ENCODE data around the gene FSTL4. TPM values are rescaled to one million over a fixed set of nuclear protein-coding genes. Genes with fewer than 3 reads are reported as not detected.
A peak's percentile ranks its signal among the peaks of the same experiment; 100 is the strongest.

FSTL4 gene
- polyA plus RNA-seq, 1 of the 3 experiments (the other 2 are of a cell fraction) = not detected

- Histone ChIP-seq H3F3A (replicated peaks; ENCODE audit: insufficient read depth) (no peaks in the 10 kb centered on the region), H3K27ac (ENCODE audit: low read depth in 2 of 2, low read length in 1 of 2) (no peak overlapping the region), H3K4me2 (no peak overlapping the region), H3K4me1 (ENCODE audit: control insufficient read depth in 1 of 2, insufficient read depth in 2 of 2, low read depth in 1 of 2, low read length in 1 of 2) (peaks cover 0 to 4% of the 10 kb centered on the region in 2 experiments; a peak in 1 of 4 replicates), H3K79me2 (ENCODE audit: insufficient read depth) (no peaks in the 10 kb centered on the region), H2AFZ (ENCODE audit: low read depth) (no peak overlapping the region), H4K20me1 (ENCODE audit: insufficient read depth) (no peaks in the 10 kb centered on the region), H3K27me3 (ENCODE audit: insufficient read depth) (no peaks in the 10 kb centered on the region), H3K4me3 (ENCODE audit: low read depth in 2 of 2, low read length in 1 of 2) (no peak overlapping the region), H3K9me2 (no peaks in the 10 kb centered on the region), H3K9me3 (no peaks in the 10 kb centered on the region), H3K9ac (no peak overlapping the region), H3K36me3 (replicated peaks in 1 of 2; ENCODE audit: control insufficient read depth in 1 of 2, insufficient read depth in 2 of 2, low read length in 1 of 2) (no peaks in the 10 kb centered on the region)
- 41% methylated on average over 5 of the region's 5 CpGs for WGBS (ENCODE audit: low lambda C conversion rate)
- TF ChIP-seq CTCF (IDR thresholded peaks at IDR 0.05) = peak; percentile 17; the same call in 1 of the 2 replicates
- TF ChIP-seq ELF1 (IDR thresholded peaks at IDR 0.05) = no peak
- no peak for DNase-seq
- CTCF ChIA-PET = interaction anchor here (1.4 to 2.3 kb wide), 2 partner anchors 15 to 209 kb away, joined by 4 to 5 read pairs; no protein-coding TSS in a partner anchor
- POLR2A ChIA-PET = no interaction called here
Observed at GRCh38 chr5:133319905-133320520, 292.3 kb downstream of the FSTL4 start.

GRCh38 chr5:133319244-133319643 lies 293.1 kb downstream of the FSTL4 start:
- H3K79me2 ChIP-seq (ENCODE audit: insufficient read depth) = no peaks in the 10 kb centered on the region
- no peaks in the 10 kb centered on the region for H3F3A ChIP-seq (replicated peaks; ENCODE audit: insufficient read depth)
- H3K4me1 ChIP-seq (ENCODE audit: control insufficient read depth in 1 of 2, insufficient read depth in 2 of 2, low read depth in 1 of 2, low read length in 1 of 2) = peaks cover 0 to 5% of the 10 kb centered on the region in 2 experiments; a peak in 1 of 4 replicates
- CTCF ChIA-PET = interaction anchor here (1.2 to 2.3 kb wide), 3 partner anchors 15 to 208 kb away, joined by 4 to 5 read pairs (median 5); no protein-coding TSS in a partner anchor
- H3K36me3 ChIP-seq (replicated peaks in 1 of 2; ENCODE audit: control insufficient read depth in 1 of 2, insufficient read depth in 2 of 2, low read length in 1 of 2) = no peaks in the 10 kb centered on the region
- no peak overlapping the region for H3K27ac ChIP-seq (ENCODE audit: low read depth in 2 of 2, low read length in 1 of 2)
- H2AFZ ChIP-seq (ENCODE audit: low read depth) = no peak overlapping the region
- no peaks in the 10 kb centered on the region for H3K27me3 ChIP-seq (ENCODE audit: insufficient read depth)
- POLR2A ChIA-PET = no interaction called here
- H3K4me2 ChIP-seq = no peak overlapping the region
- DNase-seq = no peak
- H3K9ac ChIP-seq = no peak overlapping the region
- no peak overlapping the region for H3K4me3 ChIP-seq (ENCODE audit: low read depth in 2 of 2, low read length in 1 of 2)
- no peaks in the 10 kb centered on the region for H3K9me3 ChIP-seq
- H4K20me1 ChIP-seq (ENCODE audit: insufficient read depth) = no peaks in the 10 kb centered on the region
- no peaks in the 10 kb centered on the region for H3K9me2 ChIP-seq
- 63% methylated on average over 5 of the region's 5 CpGs for WGBS (ENCODE audit: low lambda C conversion rate)
- TF ChIP-seq POLR2AphosphoS5 (IDR thresholded peaks at IDR 0.05; ENCODE audit: low read depth, low read length) = no peak

- ChIA-PET CTCF (interaction anchor here (1.0 to 1.4 kb wide), 4 partner anchors 19 to 30 kb away, joined by 3 to 5 read pairs (median 3); no protein-coding TSS in a partner anchor), POLR2A (no interaction called here)
- Histone ChIP-seq H3K9me2 (no peaks in the 10 kb centered on the region), H3F3A (replicated peaks; ENCODE audit: insufficient read depth) (no peaks in the 10 kb centered on the region), H2AFZ (ENCODE audit: low read depth) (no peak overlapping the region), H4K20me1 (ENCODE audit: insufficient read depth) (no peaks in the 10 kb centered on the region), H3K9ac (no peak overlapping the region), H3K4me1 (ENCODE audit: control insufficient read depth in 1 of 2, insufficient read depth in 2 of 2, low read depth in 1 of 2, low read length in 1 of 2) (peaks cover 0 to 6% of the 10 kb centered on the region in 2 experiments; a peak in 1 of 4 replicates), H3K9me3 (no peaks in the 10 kb centered on the region), H3K27ac (ENCODE audit: low read depth in 2 of 2, low read length in 1 of 2) (no peak overlapping the region), H3K36me3 (replicated peaks in 1 of 2; ENCODE audit: control insufficient read depth in 1 of 2, insufficient read depth in 2 of 2, low read length in 1 of 2) (no peaks in the 10 kb centered on the region), H3K27me3 (ENCODE audit: insufficient read depth) (no peaks in the 10 kb centered on the region), H3K4me2 (no peak overlapping the region), H3K79me2 (ENCODE audit: insufficient read depth) (no peaks in the 10 kb centered on the region), H3K4me3 (ENCODE audit: low read depth in 2 of 2, low read length in 1 of 2) (no peak overlapping the region)
- 20% methylated on average over 1 of the region's 1 CpG for WGBS (ENCODE audit: low lambda C conversion rate)
- DNase-seq = no peak
- TF ChIP-seq FOXM1 (IDR thresholded peaks at IDR 0.05; ENCODE audit: low read depth) (no peak), EZH2phosphoT487 (IDR thresholded peaks at IDR 0.05; ENCODE audit: borderline replicate concordance, low read depth) (no peak), PBX3 (IDR thresholded peaks at IDR 0.05) (no peak), YY1 (IDR thresholded peaks at IDR 0.05; ENCODE audit: low read depth) (no peak), NRF1 (IDR thresholded peaks at IDR 0.05; ENCODE audit: low read depth, low read length) (no peak), ZBTB33 (IDR thresholded peaks at IDR 0.05; ENCODE audit: borderline replicate concordance, low read depth) (no peak), USF2 (IDR thresholded peaks at IDR 0.05; ENCODE audit: borderline replicate concordance, low read depth, low read length) (no peak), IRF3 (IDR thresholded peaks at IDR 0.05; ENCODE audit: low read depth, low read length) (no peak), RCOR1 (IDR thresholded peaks at IDR 0.05; ENCODE audit: low read length) (no peak), SIN3A (IDR thresholded peaks at IDR 0.05; ENCODE audit: borderline replicate concordance, low read depth, low read length) (no peak), TCF12 (IDR thresholded peaks at IDR 0.05) (no peak)
Observed at GRCh38 chr5:133317558-133317957, 294.8 kb downstream of the FSTL4 start.

Data from SK-N-SH (cell line).